Neural cell (in vitro differentiated cells): ENCODE results near the gene TMEM258. TPM values are rescaled to one million over a fixed set of nuclear protein-coding genes. Genes with fewer than 3 reads are reported as not detected.

Source experiments
- H2AFZ ChIP-seq: fragments of 200-600, 300-800 bp; sonication (generic), shearing (Covaris generic); 2 replicates; pipeline ENCODE4 v1.6.0; 2014; ENCODE audit warnings: low read depth, mild to moderate bottlenecking, antibody characterized with exemption, low read length, moderate library complexity
- H3F3A ChIP-seq: fragments of 200-600 bp; shearing (Covaris generic); 2 replicates; pipeline ENCODE4 v1.6.1; 2016; ENCODE audit warnings: mild to moderate bottlenecking, moderate library complexity, mixed read lengths, antibody characterized with exemption, low read length; ENCODE audit not compliant: insufficient read depth, poor library complexity, severe bottlenecking
- H3K27ac ChIP-seq: fragments of 200-600, 300-800 bp; sonication (generic), shearing (Covaris generic); 2 replicates; pipeline ENCODE4 v1.5.1; 2014; ENCODE audit warnings: mild to moderate bottlenecking, low read length, moderate library complexity
- H3K27me3 ChIP-seq: fragments of 300-800, 200-600 bp; sonication (generic), shearing (Covaris generic); 2 replicates; pipeline ENCODE4 v1.6.0; 2014; ENCODE audit warnings: mild to moderate bottlenecking, low read depth, low read length, moderate library complexity; ENCODE audit not compliant: insufficient read depth
- H3K36me3 ChIP-seq: fragments of 300-800, 200-600 bp; sonication (generic), shearing (Covaris generic); 2 replicates; pipeline ENCODE4 v1.5.1; 2014; ENCODE audit warnings: mild to moderate bottlenecking, antibody characterized with exemption, low read length, moderate library complexity; ENCODE audit not compliant: insufficient read depth
- H3K4me2 ChIP-seq: fragments of 300-800, 200-600 bp; sonication (generic), shearing (Covaris generic); 2 replicates; pipeline ENCODE4 v1.6.0; 2014; ENCODE audit warnings: mild to moderate bottlenecking, low read length
- H3K4me3 ChIP-seq: fragments of 300-800, 200-600 bp; sonication (generic), shearing (Covaris generic); 2 replicates; pipeline ENCODE4 v1.5.1; 2014; ENCODE audit warnings: mild to moderate bottlenecking, low read length, moderate library complexity
- H3K79me2 ChIP-seq: fragments of 200-600 bp; shearing (Covaris generic); replicated peaks from 2 replicates; pipeline ENCODE4 v1.6.0; 2014; ENCODE audit warnings: mild to moderate bottlenecking, low read length, moderate library complexity; ENCODE audit not compliant: insufficient read depth
- H3K9ac ChIP-seq: fragments of 300-800, 200-600 bp; sonication (generic), shearing (Covaris generic); 2 replicates; pipeline ENCODE4 v1.6.1; 2016; ENCODE audit warnings: mild to moderate bottlenecking, low read length, mixed read lengths
- H3K9me2 ChIP-seq: fragments of 200-600 bp; shearing (Covaris generic); 2 replicates; pipeline ENCODE4 v1.6.1; 2016; ENCODE audit warnings: mild to moderate bottlenecking, low read length, mixed read lengths; ENCODE audit not compliant: insufficient read depth
- H3K9me3 ChIP-seq: fragments of 200-600, 300-800 bp; sonication (generic), shearing (Covaris generic); 2 replicates; pipeline ENCODE4 v1.6.1; 2016; ENCODE audit warnings: mild to moderate bottlenecking, mixed run types, low read length, moderate library complexity, mixed read lengths
- H4K20me1 ChIP-seq: fragments of 200-600 bp; shearing (Covaris generic); 2 replicates; pipeline ENCODE4 v1.6.1; 2016; ENCODE audit warnings: mild to moderate bottlenecking, mixed run types; ENCODE audit not compliant: insufficient read depth
- EP300 ChIP-seq: fragments of 450-650 bp; conservative IDR thresholded peaks from 2 replicates; pipeline ENCODE4 v1.6.1; 2014; ENCODE audit warnings: antibody characterized with exemption, mild to moderate bottlenecking, moderate library complexity; ENCODE audit not compliant: poor library complexity, severe bottlenecking
- EZH2 ChIP-seq: fragments of 200-600, 300-800 bp; shearing (Covaris generic), sonication (generic); IDR thresholded peaks from 2 replicates; pipeline ENCODE4 v1.6.1; 2014; ENCODE audit warnings: antibody characterized with exemption, low read length, borderline replicate concordance, mild to moderate bottlenecking; ENCODE audit not compliant: insufficient read depth, poor library complexity, severe bottlenecking
- MXI1 ChIP-seq: fragments of 450-650 bp; conservative IDR thresholded peaks from 2 replicates; pipeline ENCODE4 v1.6.1; 2014; ENCODE audit warnings: antibody characterized with exemption, mild to moderate bottlenecking; ENCODE audit not compliant: poor library complexity, severe bottlenecking
- POLR2AphosphoS5 ChIP-seq: IDR thresholded peaks from 2 replicates; pipeline ENCODE4 v1.6.1; 2012
- RAD21 ChIP-seq: fragments of 450-650 bp; conservative IDR thresholded peaks from 2 replicates; pipeline ENCODE4 v1.6.1; 2014; ENCODE audit warnings: antibody characterized with exemption, mild to moderate bottlenecking, moderate library complexity
- REST ChIP-seq: IDR thresholded peaks from 2 replicates; pipeline ENCODE4 v1.6.1; 2012; ENCODE audit warnings: borderline replicate concordance
- SMC3 ChIP-seq: fragments of 450-650 bp; conservative IDR thresholded peaks from 2 replicates; pipeline ENCODE4 v1.6.1; 2014; ENCODE audit warnings: antibody characterized with exemption, mild to moderate bottlenecking, moderate library complexity; ENCODE audit not compliant: poor library complexity
- TAF1 ChIP-seq: IDR thresholded peaks from 2 replicates; pipeline ENCODE4 v1.6.1; 2012; ENCODE audit warnings: low read depth
- polyA plus RNA-seq: library from polyadenylated mRNA; depleted of rRNA; stranded (reverse); fragments of >200 nt; gene quantifications from 2 replicates; pipeline ENCODE4 v1.2.3, GENCODE V29; 2014
- TF ChIP-seq, protein P1 (sequence below): fragments of 450-650 bp; IDR thresholded peaks from 2 replicates; pipeline ENCODE4 v1.5.1; 2014; ENCODE audit warnings: antibody characterized with exemption, mild to moderate bottlenecking, moderate library complexity; ENCODE audit not compliant: poor library complexity, severe bottlenecking

TMEM258 gene
- polyA plus RNA-seq, 1 donor from 2014 or later, result 134 TPM

- Histone ChIP-seq H2AFZ (peak overlapping the region; percentile 70), H3K9me3 (no peaks in the 10 kb centered on the region), H4K20me1 (no peaks in the 10 kb centered on the region), H3K27ac (peak overlapping the region; percentile 93), H3K79me2 (peaks cover 29% of the 10 kb centered on the region), H3K36me3 (peaks cover 12% of the 10 kb centered on the region), H3K4me2 (peak overlapping the region; percentile 75), H3K4me3 (peak overlapping the region; percentile 99), H3K9me2 (no peaks in the 10 kb centered on the region), H3K9ac (peak overlapping the region; percentile 97), H3K27me3 (no peaks in the 10 kb centered on the region), H3F3A (no peaks in the 10 kb centered on the region)
- TF ChIP-seq MXI1, result no peak
- TF ChIP-seq POLR2AphosphoS5, result peak; percentile 46
Observed at GRCh38 chr11:61814247-61814957, 22.0 kb upstream of the TMEM258 start.

- no peaks in the 10 kb centered on the region for H3K9me3 ChIP-seq
- H3K4me3 ChIP-seq, result no peak overlapping the region
- H3K79me2 ChIP-seq, result peaks cover 16% of the 10 kb centered on the region
- TF ChIP-seq POLR2AphosphoS5, result no peak
- no peak for TF ChIP-seq EZH2
- no peak for TF ChIP-seq SMC3
- no peak for TF ChIP-seq MXI1
- TF ChIP-seq, protein P1, sequence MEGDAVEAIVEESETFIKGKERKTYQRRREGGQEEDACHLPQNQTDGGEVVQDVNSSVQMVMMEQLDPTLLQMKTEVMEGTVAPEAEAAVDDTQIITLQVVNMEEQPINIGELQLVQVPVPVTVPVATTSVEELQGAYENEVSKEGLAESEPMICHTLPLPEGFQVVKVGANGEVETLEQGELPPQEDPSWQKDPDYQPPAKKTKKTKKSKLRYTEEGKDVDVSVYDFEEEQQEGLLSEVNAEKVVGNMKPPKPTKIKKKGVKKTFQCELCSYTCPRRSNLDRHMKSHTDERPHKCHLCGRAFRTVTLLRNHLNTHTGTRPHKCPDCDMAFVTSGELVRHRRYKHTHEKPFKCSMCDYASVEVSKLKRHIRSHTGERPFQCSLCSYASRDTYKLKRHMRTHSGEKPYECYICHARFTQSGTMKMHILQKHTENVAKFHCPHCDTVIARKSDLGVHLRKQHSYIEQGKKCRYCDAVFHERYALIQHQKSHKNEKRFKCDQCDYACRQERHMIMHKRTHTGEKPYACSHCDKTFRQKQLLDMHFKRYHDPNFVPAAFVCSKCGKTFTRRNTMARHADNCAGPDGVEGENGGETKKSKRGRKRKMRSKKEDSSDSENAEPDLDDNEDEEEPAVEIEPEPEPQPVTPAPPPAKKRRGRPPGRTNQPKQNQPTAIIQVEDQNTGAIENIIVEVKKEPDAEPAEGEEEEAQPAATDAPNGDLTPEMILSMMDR, result no peak
- no peak for TF ChIP-seq EP300
- TF ChIP-seq TAF1, result no peak
- no peak for TF ChIP-seq RAD21
- no peak for TF ChIP-seq REST
- no peak overlapping the region for H3K27ac ChIP-seq
- H3K9me2 ChIP-seq, result no peaks in the 10 kb centered on the region
- no peak overlapping the region for H3K9ac ChIP-seq
- H2AFZ ChIP-seq, result no peak overlapping the region
- no peaks in the 10 kb centered on the region for H4K20me1 ChIP-seq
- no peaks in the 10 kb centered on the region for H3F3A ChIP-seq
- no peaks in the 10 kb centered on the region for H3K27me3 ChIP-seq
- H3K36me3 ChIP-seq, result peaks cover 12% of the 10 kb centered on the region
- H3K4me2 ChIP-seq, result no peak overlapping the region
Observed at GRCh38 chr11:61812736-61813411, 20.5 kb upstream of the TMEM258 start.
